GM19455 (cell line): ENCODE results near the gene CFAP61.
A peak's percentile ranks its signal among the peaks of the same experiment; 100 is the strongest.

Source experiments
- ATAC-seq: cut with Tn5 transposase; IDR thresholded peaks from one replicate; pipeline ENCODE4 v1.9.1; 2021; ENCODE audit not compliant: unreplicated experiment

The CFAP61 gene

DNA sequence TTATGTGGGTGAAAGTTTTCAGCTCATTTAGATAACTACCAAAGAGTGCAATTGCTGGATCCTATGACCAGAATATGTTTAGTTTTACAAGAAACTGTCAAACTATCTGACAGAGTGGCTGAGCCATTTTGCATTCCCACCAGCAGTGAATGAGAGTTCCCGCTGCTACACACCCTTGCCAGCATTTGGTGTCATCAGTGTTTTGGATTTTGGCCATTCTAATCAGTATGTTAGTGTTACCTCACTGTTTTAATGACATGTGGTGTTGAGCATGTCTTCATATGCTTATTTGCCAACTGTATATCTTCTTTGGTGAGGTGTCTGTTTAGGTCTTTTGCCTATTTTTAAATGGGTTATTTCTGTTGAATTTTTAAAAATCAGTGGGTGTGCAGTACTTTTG, 120.9 kb downstream of the CFAP61 start:
- ATAC-seq: no peak

DNA sequence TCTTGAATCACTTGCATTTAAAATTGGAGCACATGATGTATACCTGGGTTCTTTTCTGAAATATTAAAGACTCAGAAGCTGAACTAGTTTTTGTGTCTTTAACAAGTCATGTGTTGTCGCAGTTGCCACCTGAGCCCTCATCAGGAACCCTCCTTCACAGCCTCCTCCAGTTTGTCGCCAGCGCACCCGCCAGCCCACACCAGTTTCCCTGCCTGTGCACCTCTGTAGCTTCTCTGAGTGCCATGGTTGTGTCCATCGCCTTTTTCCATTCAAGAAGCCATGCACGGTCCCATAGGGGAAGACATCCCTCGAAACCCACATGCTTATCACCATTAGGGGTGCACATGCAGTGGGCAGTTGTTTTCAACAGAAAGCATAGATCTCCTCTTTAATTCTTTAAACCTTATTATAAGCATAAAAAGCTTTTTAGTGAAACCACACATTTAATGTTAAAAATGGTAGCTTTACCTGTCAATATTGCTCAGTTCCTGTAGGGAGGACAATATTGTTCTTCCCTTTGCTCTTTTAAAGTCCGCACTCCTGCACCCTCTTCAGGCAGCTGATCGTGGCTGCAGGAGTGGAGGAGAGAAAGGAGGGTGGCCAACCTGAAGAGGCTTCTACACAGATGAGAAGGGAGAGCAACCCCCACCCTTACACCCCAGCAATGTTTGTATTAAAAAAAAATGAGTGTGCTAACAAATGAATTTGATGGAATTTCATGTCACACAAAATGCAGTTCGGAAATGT, 121.9 kb downstream of the CFAP61 start:
- ATAC-seq: no peak

DNA sequence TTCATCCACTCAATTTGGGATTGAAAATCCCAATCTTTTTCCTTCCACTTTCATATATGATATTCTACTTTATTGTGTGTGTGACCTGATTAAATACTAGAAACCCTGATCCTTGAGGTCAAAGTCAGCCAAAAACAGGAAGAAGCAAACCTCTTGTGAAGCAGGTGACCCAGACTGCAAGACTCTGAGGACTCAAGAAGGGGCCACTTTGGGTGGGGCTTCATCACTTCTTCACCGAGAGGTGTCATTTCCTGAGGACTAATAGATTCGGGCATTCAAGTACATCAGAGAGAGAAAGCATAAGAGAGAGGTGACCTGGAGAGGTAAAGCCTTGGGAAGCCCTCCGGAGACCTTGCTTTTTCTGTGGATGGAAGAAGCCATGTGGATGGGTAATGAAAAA, 129.0 kb downstream of the CFAP61 start:
- no peak for ATAC-seq

DNA sequence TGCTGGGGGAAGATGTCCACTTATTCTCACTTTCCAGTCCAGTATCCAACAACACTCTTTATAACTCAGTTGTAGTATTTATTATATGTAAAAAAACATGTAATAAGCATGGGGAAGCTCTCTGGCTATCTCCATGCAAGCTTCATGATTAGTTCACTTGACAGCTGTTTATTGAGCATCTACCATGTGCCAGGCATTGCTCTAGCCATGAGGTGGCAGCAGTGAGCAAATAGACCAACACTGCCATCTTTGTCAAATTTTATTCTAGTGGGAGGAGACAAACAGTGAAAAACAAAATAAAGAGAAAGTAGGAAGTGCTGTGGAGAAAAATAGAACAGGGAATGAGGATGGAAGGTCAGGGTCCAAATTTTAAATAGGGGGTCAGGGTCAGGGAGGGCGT, 131.8 kb downstream of the CFAP61 start:
- no peak for ATAC-seq

DNA sequence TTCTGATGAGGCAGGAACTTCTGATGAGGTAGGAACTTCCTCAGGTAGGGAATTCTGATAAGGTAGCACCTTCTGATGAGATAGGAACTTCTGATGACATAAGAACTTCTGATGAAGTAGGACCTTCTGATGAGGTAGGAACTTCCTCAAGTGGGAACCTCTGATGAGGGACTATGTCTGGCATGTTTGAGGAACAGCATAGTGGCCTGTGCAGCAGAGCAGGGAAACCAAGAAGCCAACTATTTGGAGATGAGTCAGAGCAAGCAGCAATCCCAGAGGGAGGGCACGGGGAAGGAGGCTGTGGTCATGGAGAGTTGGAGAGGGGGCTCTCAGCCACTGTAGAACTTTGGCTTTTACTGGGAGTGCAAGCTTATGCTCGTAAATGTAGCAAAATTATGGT, 132.4 kb downstream of the CFAP61 start:
- no peak for ATAC-seq

DNA sequence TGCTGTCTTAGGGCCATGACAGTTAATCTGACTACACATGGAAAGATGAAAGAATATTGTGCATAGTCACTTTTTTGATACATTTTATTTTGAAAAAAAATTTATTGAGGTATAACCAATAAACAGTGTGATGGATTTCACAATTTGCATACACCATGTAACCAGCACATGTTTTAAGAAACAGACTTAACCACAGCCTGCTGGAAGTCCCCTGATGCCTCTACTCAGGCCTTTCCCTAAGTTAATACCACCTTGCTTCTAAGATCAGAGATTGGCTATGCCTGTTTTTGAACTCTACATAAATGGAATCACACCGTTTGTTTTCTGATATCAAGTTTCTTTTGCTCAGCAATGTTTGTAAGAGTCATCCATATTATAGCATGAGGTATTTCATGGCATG, 136.3 kb downstream of the CFAP61 start:
- no peak for ATAC-seq

DNA sequence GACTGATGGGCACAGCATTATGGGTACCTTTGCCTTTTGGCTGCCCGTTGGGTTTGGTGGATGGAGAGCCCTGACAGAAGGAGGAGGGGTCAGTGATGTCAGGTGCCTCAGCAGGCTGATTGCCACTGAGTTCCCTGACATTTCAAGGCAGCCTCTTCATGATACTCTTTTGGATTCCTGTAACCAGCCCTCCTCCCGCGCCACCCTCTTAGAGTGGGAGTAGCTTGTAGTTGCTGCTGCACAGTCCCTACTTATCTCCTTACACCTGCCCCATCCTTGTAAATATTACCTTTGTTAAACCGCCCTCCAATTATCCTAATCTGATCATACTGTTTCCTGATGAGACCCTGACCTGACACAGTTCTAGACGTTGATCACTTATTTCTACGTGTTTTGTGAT, 140.0 kb downstream of the CFAP61 start:
- ATAC-seq: no peak

DNA sequence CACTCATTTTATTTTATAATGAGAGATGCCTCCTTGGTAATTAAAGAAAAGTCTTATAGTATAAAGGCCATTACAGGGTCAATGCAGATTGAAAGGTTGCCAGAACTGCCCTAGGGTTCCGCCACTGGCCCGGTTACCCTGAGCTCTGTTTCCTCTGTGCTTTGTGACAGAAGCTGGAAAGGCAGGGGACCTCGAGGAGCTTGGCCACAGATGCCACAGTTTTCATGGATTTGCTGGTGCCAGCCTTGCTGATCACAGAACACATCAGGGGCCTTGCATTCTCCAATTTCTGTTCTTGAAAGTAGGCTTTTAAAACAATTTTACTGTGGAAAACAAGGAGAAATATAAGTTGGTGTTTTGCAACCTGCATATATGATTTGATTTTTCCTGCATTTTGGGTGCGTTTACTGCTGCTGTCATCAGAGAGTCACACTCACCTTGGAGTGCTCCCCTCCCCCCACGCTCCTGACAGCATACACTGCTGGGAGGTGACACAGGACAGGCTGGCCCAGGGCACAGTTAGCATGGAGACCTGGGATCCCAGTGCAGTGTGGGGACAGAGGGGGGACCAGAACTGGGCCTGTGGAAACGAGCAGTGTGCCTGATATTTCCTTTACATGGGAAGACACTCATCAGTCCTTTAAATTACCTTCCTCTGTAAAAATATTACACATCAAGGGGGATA, 142.8 kb downstream of the CFAP61 start:
- ATAC-seq: no peak

DNA sequence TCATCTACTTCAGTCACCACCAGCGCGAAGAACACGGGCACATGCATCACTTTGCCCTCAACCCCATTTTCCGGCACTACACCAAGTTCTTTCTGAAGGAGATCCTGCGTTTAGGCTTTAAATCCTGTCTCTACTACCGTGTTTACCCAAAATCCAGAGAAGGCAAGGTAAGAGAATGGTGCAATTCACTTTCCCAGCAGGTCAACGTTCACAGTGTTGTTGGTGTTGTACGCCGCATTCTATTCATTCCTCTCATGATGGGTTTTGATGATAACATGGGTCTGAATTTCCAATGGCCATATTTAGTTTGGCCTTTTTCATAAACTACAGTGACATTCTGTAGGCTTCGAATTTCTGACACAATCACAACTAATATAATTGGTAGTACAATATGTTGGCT, 144.3 kb downstream of the CFAP61 start:
- ATAC-seq: no peak

DNA sequence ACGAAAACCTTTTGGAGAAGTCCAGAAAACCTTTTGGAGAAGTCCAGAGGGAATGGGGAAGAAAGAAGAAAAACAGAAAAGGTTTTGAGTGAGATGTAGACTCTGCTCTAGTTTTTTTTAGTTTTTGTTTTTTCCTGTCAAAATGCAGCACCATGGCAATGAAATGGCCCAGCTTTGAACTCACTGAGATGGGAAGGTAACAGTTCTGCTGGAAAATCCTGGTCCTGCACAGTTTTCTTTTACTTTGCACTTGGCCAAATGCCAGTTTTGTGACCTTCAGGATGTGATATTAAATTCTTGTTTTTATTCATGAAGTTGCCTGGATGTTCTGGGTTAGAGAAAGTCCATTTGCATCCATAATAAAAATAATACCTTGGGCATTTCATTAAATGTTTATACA, 145.7 kb downstream of the CFAP61 start:
- ATAC-seq: no peak

DNA sequence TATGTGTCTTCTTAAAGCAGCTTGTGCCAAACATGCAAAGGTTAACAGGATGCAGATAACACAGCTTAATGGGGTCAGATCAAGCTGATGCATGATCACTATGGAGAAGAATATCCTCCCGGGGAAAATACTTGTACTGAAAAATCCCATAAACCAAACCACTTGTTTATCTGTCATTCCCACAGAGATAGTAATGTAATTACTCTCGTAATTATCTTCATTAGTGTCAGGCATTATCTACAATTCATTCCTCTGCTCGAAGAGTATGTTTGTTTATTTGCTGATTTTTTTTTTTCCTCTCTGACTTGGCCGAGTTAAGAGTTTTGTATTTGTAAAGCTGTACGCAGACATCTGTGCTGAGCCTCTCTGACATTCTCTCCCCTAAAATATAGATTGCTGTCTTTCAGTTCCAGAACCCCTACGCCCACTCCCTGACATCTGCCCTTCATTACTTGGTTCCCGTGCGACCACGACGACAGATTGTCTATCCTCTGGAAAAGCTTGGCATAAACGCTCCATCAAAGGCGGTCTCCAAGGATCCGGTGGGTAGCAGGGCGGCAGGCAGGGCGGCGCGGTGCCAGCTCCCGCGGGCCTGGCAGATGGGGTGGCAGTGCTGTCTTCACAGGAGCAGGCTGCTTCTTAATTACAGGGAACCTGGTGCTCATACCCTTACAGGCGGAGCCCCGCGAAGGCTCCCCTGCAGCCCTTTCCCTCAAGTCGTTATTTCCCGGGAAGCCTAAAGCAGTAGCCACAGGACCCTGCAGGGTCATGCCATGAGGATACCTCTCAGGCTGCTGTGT, 147.2 kb downstream of the CFAP61 start:
- ATAC-seq: no peak

DNA sequence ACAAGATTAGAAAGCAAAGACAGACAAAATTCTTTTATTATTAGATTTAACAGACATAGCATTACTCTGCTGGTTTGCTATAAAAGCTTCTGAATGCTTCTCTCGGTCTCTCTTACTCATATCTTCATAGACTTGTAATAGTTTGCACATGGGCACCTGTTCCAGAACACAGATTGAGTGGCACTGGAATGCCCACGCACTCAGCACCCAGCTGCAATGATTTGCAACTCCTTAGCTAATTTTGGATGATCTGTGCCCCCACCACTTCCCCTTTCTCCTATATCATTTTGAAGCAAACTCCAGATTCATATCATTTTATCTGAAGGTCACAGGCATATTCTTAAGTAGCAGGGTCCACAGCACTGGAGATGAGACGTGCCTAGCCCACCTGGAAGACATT, 148.8 kb downstream of the CFAP61 start:
- no peak for ATAC-seq

DNA sequence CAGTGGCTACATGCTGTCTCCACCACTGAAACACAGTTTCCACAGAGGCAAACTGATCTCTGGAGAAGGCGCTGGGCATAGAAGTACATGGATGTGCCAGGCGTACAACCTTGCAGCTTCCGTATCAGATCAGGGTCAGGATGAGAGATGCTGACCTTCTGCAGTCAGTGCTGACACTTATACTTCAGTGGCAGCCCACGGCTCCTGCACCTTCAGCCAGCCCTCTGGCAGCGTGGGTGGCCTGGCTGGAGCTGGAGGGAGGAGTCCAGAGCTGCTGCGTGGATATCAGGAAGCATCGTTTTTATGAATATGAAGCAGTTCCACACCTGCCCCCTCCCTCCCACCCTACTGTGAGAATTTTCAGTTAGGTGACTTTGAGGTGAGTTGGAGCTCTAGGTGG, 149.3 kb downstream of the CFAP61 start:
- ATAC-seq: no peak

DNA sequence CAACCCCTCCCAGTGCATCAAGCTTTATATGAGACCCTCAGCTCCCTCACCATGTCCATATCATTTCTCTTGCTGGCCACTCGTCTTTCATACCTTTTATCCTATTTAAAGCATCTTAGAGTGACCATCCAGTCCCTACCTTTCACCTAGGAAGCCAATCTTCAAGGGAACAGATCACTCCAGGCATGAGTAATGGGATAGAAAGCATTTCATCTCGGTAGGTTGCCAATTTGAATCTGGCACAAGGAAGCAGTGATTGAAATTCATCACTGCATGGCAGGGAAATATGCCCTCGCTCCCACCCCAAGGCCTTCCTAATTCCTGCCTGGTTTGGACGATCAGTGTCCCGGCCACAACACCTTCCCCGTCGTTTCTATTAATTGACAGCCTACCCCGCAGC, 150.4 kb downstream of the CFAP61 start:
- ATAC-seq: no peak

DNA sequence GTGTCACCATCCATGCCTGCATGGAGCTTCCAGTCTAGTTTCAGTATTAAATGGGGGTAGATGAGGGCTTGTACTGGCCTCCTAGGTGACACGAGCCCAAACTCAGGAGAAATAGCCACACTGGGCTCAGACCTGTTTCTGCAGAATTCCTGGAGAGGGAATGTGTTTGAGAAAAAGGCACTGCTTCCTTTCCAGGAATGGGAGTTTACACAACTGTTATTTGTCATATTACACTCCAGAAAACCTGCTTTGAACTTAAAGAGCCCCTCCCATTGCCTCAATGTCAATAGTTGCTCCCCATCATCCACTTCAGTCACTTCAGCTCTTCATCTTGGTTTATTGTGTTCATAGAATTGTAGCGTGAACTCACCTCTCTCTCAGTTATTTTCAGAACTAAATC, 151.5 kb downstream of the CFAP61 start:
- no peak for ATAC-seq

DNA sequence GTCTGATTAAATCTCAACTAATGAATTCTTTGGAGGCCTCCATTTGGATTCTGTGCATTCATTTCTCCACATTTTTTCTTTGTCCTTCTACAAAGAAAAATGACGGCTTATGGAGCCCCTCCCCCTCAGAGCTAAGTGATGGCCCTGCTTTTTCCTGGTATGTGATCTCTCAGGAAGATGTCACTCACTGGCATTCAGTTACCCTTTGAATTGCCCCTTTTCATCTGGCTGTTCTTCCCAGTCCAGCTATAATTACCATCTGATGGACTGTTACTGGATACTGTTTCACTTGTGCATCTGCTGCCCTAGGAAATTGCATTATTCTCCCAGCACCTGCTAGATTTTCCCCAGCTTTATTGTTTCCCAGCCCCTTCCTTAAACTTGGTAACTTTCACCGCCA, 151.9 kb downstream of the CFAP61 start:
- ATAC-seq: no peak

DNA sequence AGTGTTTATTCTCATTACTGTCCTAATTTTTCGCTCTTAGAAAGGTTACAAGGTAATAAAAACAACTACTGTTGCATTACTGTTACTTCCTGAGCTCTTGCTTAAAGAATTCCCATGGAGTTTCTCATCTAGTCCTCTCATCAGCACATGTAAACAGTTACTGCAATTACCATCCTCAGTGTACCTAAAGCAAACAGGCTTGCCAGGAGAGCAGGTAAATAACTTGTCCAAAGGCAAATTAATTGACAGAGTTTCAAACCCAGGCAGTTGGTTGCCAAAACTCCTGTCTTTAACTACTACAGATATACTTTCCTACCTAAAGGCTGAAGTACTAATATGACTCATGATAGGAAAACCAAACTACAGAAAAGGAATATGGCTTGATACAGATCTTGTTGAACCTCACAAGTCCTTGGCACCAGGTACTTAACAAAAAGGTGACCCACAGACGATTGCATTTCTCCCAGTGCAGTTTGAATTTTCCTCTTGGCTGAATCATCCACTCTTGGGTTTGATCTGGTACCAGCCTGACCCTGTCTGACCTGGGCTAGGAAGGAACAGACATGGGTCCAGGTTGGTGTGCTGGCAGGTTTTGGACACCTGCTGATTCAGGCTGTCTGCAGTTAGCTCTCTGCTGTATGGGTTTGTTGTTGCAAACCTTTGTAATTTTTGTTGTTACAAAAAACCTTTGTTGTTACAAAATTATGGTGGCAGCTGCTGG, 153.0 kb downstream of the CFAP61 start:
- ATAC-seq: no peak

DNA sequence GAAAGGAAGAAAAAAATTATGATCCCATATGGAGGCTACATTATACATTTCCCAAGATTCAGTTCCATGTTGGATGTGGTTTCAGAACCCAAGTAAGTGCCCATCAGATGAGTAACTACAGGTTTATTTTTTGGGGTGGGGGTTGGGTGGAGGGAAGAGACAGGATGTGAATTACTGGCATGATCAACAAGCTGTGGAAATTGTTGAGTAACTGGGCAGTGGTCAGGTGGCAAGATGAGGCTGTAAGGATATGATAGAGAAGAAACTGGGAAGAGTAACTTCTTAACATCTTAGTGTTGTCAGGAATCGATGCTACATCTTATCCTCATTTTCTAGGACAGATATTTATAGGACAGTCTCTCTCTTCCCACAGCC, 153.5 kb downstream of the CFAP61 start:
- no peak for ATAC-seq

DNA sequence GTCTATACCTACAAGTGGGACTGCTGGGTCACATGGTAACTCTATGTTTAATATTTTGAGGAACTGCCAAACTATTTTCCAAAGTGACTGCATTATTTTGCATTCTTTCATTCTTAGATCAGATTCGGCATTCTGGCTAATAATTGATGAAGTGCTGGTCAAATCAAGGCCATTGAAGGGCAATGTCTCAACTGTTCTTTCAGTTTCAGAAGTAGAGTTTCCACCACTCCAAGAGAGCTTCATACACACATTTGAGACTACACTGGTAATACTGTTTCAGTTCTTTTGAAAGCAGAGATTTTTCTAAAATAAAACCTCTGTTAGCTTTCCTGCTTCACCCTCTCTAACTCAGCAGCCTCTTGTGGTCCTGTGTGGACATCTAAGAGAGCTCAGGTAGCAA, 154.5 kb downstream of the CFAP61 start:
- ATAC-seq: peak; percentile 66

DNA sequence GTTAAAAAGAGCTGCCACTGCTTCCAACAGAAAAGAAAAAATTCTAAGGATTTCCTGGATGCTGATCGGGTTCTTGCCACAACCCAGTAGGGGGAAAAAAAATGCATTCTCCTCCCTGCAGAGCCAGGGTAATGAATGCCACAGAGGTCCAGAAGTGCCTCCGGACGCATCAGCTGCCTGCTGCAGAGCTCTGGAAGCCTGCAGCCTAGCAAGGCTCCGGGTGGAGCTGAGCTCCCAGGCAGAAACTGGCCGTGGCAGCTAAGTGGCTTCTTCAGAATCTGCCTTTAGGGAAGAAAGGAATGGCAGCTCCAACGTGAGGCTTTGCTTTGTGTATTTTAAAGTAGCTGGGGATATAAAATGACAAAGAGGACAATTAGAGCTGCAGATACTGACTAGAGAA, 155.0 kb downstream of the CFAP61 start:
- ATAC-seq: no peak

DNA sequence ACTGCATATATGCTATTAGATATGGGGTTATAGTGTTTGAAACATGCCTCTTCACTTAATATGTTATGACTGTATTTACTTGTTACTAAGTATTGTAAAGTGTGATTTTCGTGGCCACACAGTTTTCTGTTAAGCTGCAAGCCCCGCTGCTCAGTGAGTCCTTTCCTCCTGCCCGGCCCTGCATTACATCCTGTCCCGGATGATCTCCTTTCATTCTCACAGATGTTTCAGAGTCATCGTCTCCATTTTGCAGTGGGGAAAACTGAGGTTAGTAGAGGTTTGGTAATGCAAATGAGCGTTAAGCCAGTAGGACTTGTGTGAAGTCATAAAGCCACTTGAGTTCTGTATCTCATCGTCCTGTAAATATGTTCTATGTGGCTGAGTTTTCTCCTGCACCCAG, 155.5 kb downstream of the CFAP61 start:
- ATAC-seq: peak; percentile 67
